Measurements from ENCODE around the gene NBAS. TPM values are rescaled to one million over a fixed set of nuclear protein-coding genes. Genes with fewer than 3 reads are reported as not detected.

Gene NBAS
- polyA plus RNA-seq, 1 of the 3 experiments (the other 2 are of a cell fraction), result 12.0 TPM

DNA sequence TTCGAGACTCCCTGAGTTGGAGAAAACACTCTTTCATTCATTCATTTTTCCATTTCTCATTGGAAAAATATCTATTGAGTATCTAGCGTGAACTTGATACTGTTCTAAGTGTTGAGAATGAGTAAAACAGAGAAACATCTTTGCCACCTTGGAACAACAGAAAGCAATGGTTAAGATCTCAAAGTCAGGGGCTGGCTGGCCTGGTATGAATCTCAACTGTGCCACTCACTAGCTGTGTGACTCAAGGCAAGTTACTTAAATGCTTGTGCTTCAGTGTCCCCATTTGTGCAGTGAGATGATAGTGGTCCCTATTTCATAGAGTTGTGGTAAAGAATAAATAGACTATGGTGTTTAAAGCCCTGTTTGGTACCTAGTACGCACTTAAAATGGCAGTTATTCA lies 415.2 kb downstream of the NBAS start:
- CTCF ChIA-PET, result interaction anchor here (1.0 to 2.9 kb wide), 2 partner anchors 14 to 431 kb away, joined by 4 to 18 read pairs; no protein-coding TSS in a partner anchor
- TF ChIP-seq GATA2 (CRISPR knock-in tag; IDR thresholded peaks at IDR 0.05), result no peak
- TF ChIP-seq ZBTB33 (IDR thresholded peaks at IDR 0.05; ENCODE audit: borderline replicate concordance, low read depth), result no peak
- TF ChIP-seq NRF1 (IDR thresholded peaks at IDR 0.05; ENCODE audit: low read depth, low read length), result no peak
- TF ChIP-seq FOXM1 (IDR thresholded peaks at IDR 0.05; ENCODE audit: low read depth), result no peak
- TF ChIP-seq SMC3 (IDR thresholded peaks at IDR 0.05; ENCODE audit: low read depth, low read length), result no peak
- TF ChIP-seq, protein P1, sequence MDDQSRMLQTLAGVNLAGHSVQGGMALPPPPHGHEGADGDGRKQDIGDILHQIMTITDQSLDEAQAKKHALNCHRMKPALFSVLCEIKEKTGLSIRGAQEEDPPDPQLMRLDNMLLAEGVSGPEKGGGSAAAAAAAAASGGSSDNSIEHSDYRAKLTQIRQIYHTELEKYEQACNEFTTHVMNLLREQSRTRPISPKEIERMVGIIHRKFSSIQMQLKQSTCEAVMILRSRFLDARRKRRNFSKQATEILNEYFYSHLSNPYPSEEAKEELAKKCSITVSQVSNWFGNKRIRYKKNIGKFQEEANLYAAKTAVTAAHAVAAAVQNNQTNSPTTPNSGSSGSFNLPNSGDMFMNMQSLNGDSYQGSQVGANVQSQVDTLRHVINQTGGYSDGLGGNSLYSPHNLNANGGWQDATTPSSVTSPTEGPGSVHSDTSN (IDR thresholded peaks at IDR 0.05), result no peak
- Histone ChIP-seq H3K27me3 (ENCODE audit: insufficient read depth) (no peaks in the 10 kb centered on the region), H3K27ac (ENCODE audit: low read depth in 2 of 2, low read length in 1 of 2) (no peak overlapping the region), H3K9ac (no peak overlapping the region), H3K79me2 (ENCODE audit: insufficient read depth) (no peaks in the 10 kb centered on the region), H3K4me3 (ENCODE audit: low read depth in 2 of 2, low read length in 1 of 2) (no peak overlapping the region), H4K20me1 (ENCODE audit: insufficient read depth) (no peaks in the 10 kb centered on the region), H3K4me1 (ENCODE audit: control insufficient read depth in 1 of 2, insufficient read depth in 2 of 2, low read depth in 1 of 2, low read length in 1 of 2) (no peaks in the 10 kb centered on the region), H3K9me2 (no peaks in the 10 kb centered on the region), H3K9me3 (no peaks in the 10 kb centered on the region), H3F3A (replicated peaks; ENCODE audit: insufficient read depth) (no peaks in the 10 kb centered on the region), H2AFZ (ENCODE audit: low read depth) (no peak overlapping the region), H3K4me2 (no peak overlapping the region), H3K36me3 (replicated peaks in 1 of 2; ENCODE audit: control insufficient read depth in 1 of 2, insufficient read depth in 2 of 2, low read length in 1 of 2) (no peaks in the 10 kb centered on the region)
- POLR2A ChIA-PET, result no interaction called here
- WGBS (ENCODE audit: low lambda C conversion rate), result 38% methylated on average over 3 of the region's 3 CpGs
- DNase-seq, result no peak

DNA sequence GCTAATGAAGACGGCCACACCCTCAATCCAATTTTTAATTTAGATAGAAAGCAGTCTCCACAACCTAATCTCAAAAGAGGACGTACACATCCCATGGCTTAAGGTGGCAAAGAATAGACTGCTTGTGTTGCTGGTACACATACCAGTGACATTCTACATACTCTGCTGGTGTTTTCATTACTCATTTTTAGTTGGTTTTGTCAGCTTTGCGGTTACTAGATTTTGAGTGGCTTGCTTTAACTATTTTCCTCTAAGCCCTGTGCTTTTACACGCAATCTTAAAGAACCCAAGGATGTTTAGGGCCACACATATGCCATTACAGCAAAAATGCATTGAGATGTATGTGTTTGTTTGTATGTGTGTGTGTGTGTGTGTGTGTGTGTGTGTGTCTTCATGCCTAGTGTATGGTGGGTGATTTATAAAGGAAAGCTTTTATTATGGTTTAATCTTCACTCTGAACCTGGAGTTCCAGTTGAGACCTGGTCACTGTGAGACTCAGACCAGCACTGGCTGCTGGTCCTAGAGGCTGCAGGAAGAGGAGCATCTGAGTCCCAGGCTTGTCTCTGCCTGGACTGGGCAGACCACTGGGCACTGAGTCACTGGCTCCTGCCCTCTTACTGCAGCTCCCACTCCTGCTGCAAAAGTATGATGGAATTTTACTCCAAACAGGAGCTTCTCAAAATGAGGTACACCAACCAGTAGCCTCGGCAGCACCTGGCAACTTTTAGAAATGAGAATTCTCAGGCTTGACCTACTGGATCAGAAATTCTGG lies 415.9 kb downstream of the NBAS start:
- no peak overlapping the region for H3K27ac ChIP-seq (ENCODE audit: low read depth in 2 of 2, low read length in 1 of 2)
- H3K9ac ChIP-seq, result no peak overlapping the region
- H3K79me2 ChIP-seq (ENCODE audit: insufficient read depth), result no peaks in the 10 kb centered on the region
- no peak for DNase-seq
- 48% methylated on average over 5 of the region's 5 CpGs for WGBS (ENCODE audit: low lambda C conversion rate)
- no peaks in the 10 kb centered on the region for H3F3A ChIP-seq (replicated peaks; ENCODE audit: insufficient read depth)
- ChIA-PET CTCF (interaction anchor here (1.0 to 2.9 kb wide), 2 partner anchors 15 to 432 kb away, joined by 4 to 18 read pairs; no protein-coding TSS in a partner anchor), POLR2A (no interaction called here)
- H3K27me3 ChIP-seq (ENCODE audit: insufficient read depth), result no peaks in the 10 kb centered on the region
- no peak overlapping the region for H3K4me2 ChIP-seq
- H3K9me3 ChIP-seq, result no peaks in the 10 kb centered on the region
- H4K20me1 ChIP-seq (ENCODE audit: insufficient read depth), result no peaks in the 10 kb centered on the region
- H3K36me3 ChIP-seq (replicated peaks in 1 of 2; ENCODE audit: control insufficient read depth in 1 of 2, insufficient read depth in 2 of 2, low read length in 1 of 2), result no peaks in the 10 kb centered on the region
- H3K4me3 ChIP-seq (ENCODE audit: low read depth in 2 of 2, low read length in 1 of 2), result no peak overlapping the region
- no peaks in the 10 kb centered on the region for H3K9me2 ChIP-seq
- H2AFZ ChIP-seq (ENCODE audit: low read depth), result no peak overlapping the region
- TF ChIP-seq RAD21 (IDR thresholded peaks at IDR 0.05; ENCODE audit: low read length) (no peak), GATA2 (CRISPR knock-in tag; IDR thresholded peaks at IDR 0.05) (no peak), RXRA (IDR thresholded peaks at IDR 0.05; ENCODE audit: borderline replicate concordance, low read depth) (no peak), NRF1 (IDR thresholded peaks at IDR 0.05; ENCODE audit: low read depth, low read length) (no peak), GABPA (IDR thresholded peaks at IDR 0.05; ENCODE audit: low read depth) (no peak), SMC3 (IDR thresholded peaks at IDR 0.05; ENCODE audit: low read depth, low read length) (no peak), TEAD4 (IDR thresholded peaks at IDR 0.05; ENCODE audit: borderline replicate concordance, insufficient read depth) (no peak), NFIC (IDR thresholded peaks at IDR 0.05; ENCODE audit: borderline replicate concordance) (no peak), MAX (IDR thresholded peaks at IDR 0.05; ENCODE audit: low read depth) (no peak), CHD2 (IDR thresholded peaks at IDR 0.05; ENCODE audit: low read length, partially characterized antibody) (no peak), JUND (IDR thresholded peaks at IDR 0.05) (no peak)
- H3K4me1 ChIP-seq (ENCODE audit: control insufficient read depth in 1 of 2, insufficient read depth in 2 of 2, low read depth in 1 of 2, low read length in 1 of 2), result no peaks in the 10 kb centered on the region

Measured in SK-N-SH (cell line).